UCSD-AML1 (cell line): Measurements from ENCODE around the gene DSCAM.

ENCODE experiments used
- DNase-seq: peaks from one replicate; lab custom pipeline; 2025; ENCODE audit not compliant: unreplicated experiment; lab: John Stamatoyannopoulos, UW

DSCAM gene

GRCh38 chr21:40707656-40708244 is 139.2 kb downstream of the DSCAM start:
- no peak for DNase-seq

GRCh38 chr21:40706806-40707655 is 139.9 kb downstream of the DSCAM start:
- DNase-seq = no peak

DNA sequence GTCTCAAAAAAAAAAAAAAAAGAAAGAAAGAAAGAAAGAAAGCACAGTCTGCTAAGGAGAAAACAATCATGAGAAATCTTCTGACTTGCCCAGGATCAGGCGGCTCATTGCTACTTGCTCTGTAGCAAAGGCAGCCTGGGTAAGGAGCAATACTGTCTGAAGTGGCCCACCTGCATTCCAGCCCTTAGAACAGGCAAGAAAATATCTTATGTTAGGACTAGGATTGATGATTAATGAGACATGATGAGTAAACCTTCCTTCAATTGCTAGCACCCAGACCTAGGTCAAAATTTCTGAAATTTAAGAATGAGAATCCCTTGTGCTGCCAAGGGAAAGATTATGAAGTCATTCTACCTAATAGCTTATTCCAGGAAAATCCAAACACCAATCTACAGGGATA is 140.8 kb downstream of the DSCAM start:
- no peak for DNase-seq

DNA sequence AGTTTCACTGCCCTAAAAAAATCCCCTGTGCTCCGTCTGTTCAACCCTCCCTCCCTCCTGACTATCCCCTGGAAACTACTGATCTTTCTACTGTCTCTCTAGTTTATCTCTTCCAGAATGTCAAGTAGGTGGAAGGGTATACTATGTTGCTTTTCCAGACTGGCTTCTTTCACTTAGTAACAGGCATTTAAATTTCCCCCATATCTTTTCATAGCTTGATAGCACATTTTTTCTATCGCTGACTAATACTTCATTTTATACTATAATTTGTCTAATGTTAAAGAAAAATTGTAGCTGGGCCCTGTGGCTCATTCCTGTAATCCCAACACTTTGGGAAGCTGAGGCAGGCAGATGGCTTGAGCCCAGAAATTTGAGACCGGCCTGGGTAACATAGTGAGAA is 142.8 kb downstream of the DSCAM start:
- no peak for DNase-seq

GRCh38 chr21:40699366-40699765 is 147.6 kb downstream of the DSCAM start:
- DNase-seq = no peak

DNA sequence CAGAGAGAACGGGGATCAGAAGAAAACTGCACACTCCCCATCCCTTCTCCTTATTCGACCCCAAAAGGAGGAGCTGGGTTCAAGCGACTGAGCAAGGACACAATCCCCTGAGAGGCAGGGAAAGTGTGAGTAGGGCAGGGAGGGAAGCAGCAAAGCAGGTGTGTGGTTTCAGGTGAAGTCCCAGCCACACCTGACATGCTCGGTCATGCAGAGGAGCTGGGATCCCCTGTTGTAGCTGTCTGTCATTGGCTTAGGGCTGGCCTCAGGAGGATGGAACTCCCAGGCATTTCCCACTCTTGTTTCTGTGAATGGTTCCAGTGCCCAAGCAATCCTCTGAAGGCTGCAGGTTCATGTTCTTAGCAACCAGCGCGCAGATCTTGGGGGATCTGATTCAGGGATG is 150.7 kb downstream of the DSCAM start:
- DNase-seq = no peak

GRCh38 chr21:40689840-40690360 is 157.1 kb downstream of the DSCAM start:
- no peak for DNase-seq

- DNase-seq = no peak
These were observed 157.7 kb downstream of the DSCAM start for GRCh38 chr21:40689217-40689616.

DNA sequence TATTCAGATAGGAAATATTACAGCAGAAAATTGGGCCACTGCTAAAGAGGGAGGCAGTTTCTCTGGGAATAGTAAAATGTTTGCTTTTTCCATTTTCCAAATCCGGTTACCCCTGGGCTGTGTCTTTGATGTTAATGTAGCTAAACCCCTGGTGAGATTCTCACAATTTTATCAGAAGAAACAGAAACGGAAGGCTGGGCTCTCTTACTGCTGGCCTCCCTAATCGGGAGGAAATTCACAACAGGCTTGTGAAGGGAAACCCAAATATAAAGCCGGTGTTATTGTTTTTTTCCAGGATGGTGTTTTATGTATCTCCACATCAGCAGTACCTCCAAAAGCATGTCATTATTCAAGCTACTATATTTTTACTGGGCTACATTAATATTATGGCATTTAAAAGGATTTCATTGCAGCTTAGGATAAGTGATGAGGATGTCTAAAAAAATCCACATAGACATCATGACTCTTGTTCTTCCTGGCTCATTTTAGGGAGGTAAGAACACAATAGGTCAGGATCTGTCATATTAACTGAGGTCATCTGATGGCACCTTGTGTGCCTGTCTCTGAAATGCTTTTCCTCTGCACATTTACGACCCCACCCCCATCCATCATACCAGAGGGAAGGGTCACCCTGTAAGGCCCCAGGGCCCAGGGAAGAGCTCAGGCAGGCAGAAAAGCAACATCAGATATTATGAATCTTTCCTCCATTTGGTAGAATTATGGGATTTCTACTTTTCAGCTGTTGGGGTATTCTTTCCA is 158.7 kb downstream of the DSCAM start:
- DNase-seq = no peak

- DNase-seq = no peak
These were observed 159.3 kb downstream of the DSCAM start for GRCh38 chr21:40687625-40688024.

DNA sequence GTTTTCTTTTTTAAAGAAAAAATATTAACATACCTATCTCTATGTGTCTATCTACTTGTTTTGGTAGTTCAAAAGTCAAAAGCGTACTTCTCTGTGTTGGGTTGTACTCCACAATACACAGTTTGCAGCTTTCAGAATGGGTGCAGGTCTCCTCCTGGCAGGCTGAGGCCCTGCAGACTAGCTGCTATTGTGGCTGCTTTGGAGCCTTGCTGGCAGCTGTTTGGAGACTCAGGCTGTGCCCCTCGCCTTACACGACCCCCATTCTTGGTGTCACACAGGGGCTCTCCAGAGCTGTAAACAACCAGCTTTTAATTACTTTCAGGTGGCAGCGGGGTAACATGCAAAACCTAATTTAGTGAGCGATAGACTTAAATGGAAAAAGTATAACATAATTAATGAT is 160.4 kb downstream of the DSCAM start:
- DNase-seq = no peak

- no peak for DNase-seq
These were observed 161.8 kb downstream of the DSCAM start for GRCh38 chr21:40685141-40685540.

- DNase-seq = no peak
These were observed 162.2 kb downstream of the DSCAM start for GRCh38 chr21:40684726-40685125.

GRCh38 chr21:40683349-40683748 is 163.6 kb downstream of the DSCAM start:
- no peak for DNase-seq

- DNase-seq = no peak
These were observed 165.6 kb downstream of the DSCAM start for GRCh38 chr21:40681164-40681859.

- no peak for DNase-seq
These were observed 166.6 kb downstream of the DSCAM start for GRCh38 chr21:40680311-40680710.

DNA sequence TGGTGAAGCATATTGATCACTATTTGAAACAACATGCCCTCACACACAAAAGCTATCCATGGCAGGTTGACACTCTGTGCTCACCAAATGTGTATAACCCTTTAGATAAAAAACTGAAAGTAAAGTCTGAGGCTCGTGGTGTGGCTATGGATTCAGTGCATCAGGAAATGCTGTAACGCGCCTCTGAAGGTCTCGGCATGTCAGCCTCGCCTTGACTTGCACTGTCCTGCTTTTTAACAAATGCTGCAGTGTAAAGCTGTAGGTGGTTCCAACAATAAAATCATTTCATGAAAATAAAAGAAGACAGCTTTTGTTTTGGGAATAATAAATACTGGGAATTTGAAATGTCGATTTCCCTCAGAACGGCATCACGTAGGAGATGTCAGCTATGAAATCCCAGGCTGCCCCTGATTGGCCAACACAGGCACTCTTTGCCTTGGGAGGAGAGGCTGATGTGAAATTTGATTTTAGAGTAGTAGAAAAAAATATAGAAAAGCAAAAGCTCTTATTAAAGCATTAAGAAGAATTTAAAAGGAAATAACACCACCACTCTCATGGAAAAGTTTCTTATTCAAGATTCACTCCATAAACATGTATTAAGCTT is 168.2 kb downstream of the DSCAM start:
- DNase-seq = no peak

- DNase-seq = no peak
These were observed 171.9 kb downstream of the DSCAM start for GRCh38 chr21:40675017-40675416.

- no peak for DNase-seq
These were observed 174.4 kb downstream of the DSCAM start for GRCh38 chr21:40672602-40673001.

DNA sequence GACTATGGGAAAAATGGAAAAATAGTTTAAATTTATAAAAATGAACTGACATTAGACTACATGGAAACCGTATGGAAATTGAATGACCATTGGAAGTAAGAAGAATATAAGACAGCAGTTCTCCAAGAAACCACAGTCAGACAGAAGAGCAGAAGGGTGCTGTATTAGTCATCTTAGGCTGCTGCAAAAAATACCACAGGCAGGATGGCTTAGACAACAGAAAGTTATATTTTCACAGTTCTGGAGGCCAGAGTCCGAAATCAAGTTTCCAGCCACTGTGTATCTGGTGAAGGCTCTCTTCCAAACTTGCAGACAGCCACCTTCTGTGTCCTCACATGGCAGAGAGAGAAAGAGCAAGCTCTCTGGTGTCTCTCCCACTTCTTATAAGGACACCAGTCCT is 175.2 kb downstream of the DSCAM start:
- DNase-seq = no peak
